Measurements from ENCODE around the gene TJAP1. TPM values are rescaled to one million over a fixed set of nuclear protein-coding genes. Genes with fewer than 3 reads are reported as not detected.
A peak's percentile ranks its signal among the peaks of the same experiment; 100 is the strongest.

The TJAP1 gene
- total RNA-seq, 1 experiment from 2014 or later: 78.9 TPM

GRCh38 chr6:43506667-43507471, 29.5 kb downstream of the TJAP1 start:
- Mint-ChIP-seq H3K4me3 (ENCODE audit: unreplicated experiment) (no peak overlapping the region), H3K4me1 (ENCODE audit: insufficient read depth, unreplicated experiment) (peaks cover 11% of the 10 kb centered on the region), H3K9me3 (ENCODE audit: unreplicated experiment) (no peaks in the 10 kb centered on the region), H3K27ac (ENCODE audit: low read depth, unreplicated experiment) (no peak overlapping the region), H3K27me3 (ENCODE audit: insufficient read depth, unreplicated experiment) (no peaks in the 10 kb centered on the region), H3K36me3 (ENCODE audit: insufficient read depth, unreplicated experiment) (peaks cover 50% of the 10 kb centered on the region)
- intact Hi-C loops (cut with micrococcal nuclease): loop anchor here (1.0 kb wide), 3 partner anchors 53 to 244 kb away; no protein-coding TSS in a partner anchor
- peak; percentile 94 for TF ChIP-seq CTCF (IDR thresholded peaks at IDR 0.05; ENCODE audit: unreplicated experiment)
- DNase-seq (ENCODE audit: unreplicated experiment): peak; percentile 80
- ChIA-PET POLR2A (interaction anchor here (0.6 to 3.3 kb wide), 18 partner anchors 9 to 277 kb away, joined by 3 to 29 read pairs (median 4); partner anchors contain the start of genes DLK2, DNPH1, POLR1C and TJAP1), CTCF (interaction anchor here (0.6 to 6.4 kb wide), 48 partner anchors 9 to 918 kb away, joined by 3 to 93 read pairs (median 5); partner anchors contain the start of genes DLK2 and POLR1C)
- BruUV-seq (replicated peaks): no TSS peak

- TF ChIP-seq CTCF (IDR thresholded peaks at IDR 0.05; ENCODE audit: unreplicated experiment): no peak
- no peak overlapping the region for H3K27ac Mint-ChIP-seq (ENCODE audit: low read depth, unreplicated experiment)
- intact Hi-C loops (cut with micrococcal nuclease): no loop called here
- ChIA-PET CTCF (interaction anchor here (0.5 to 6.4 kb wide), 9 partner anchors 7 to 509 kb away, joined by 3 to 93 read pairs (median 7); partner anchors contain the start of gene DLK2), POLR2A (interaction anchor here (0.6 to 3.3 kb wide), 7 partner anchors 13 to 279 kb away, joined by 3 to 29 read pairs (median 13); partner anchors contain the start of genes DLK2 and DNPH1)
- BruUV-seq (replicated peaks): no TSS peak
- peak overlapping the region; percentile 63 for H3K4me3 Mint-ChIP-seq (ENCODE audit: unreplicated experiment)
- no peaks in the 10 kb centered on the region for H3K9me3 Mint-ChIP-seq (ENCODE audit: unreplicated experiment)
- no peak for DNase-seq (ENCODE audit: unreplicated experiment)
- no peaks in the 10 kb centered on the region for H3K27me3 Mint-ChIP-seq (ENCODE audit: insufficient read depth, unreplicated experiment)
- peaks cover 46% of the 10 kb centered on the region for H3K36me3 Mint-ChIP-seq (ENCODE audit: insufficient read depth, unreplicated experiment)
- H3K4me1 Mint-ChIP-seq (ENCODE audit: insufficient read depth, unreplicated experiment): peaks cover 11% of the 10 kb centered on the region
These were observed 31.2 kb downstream of the TJAP1 start for GRCh38 chr6:43508481-43509141.

GRCh38 chr6:43509142-43509983, 32.0 kb downstream of the TJAP1 start:
- no peak for DNase-seq (ENCODE audit: unreplicated experiment)
- BruUV-seq (replicated peaks): no TSS peak
- Mint-ChIP-seq H3K4me3 (ENCODE audit: unreplicated experiment) (peak overlapping the region; percentile 63), H3K4me1 (ENCODE audit: insufficient read depth, unreplicated experiment) (peaks cover 11% of the 10 kb centered on the region), H3K27ac (ENCODE audit: low read depth, unreplicated experiment) (no peak overlapping the region), H3K9me3 (ENCODE audit: unreplicated experiment) (no peaks in the 10 kb centered on the region), H3K36me3 (ENCODE audit: insufficient read depth, unreplicated experiment) (peaks cover 47% of the 10 kb centered on the region), H3K27me3 (ENCODE audit: insufficient read depth, unreplicated experiment) (no peaks in the 10 kb centered on the region)
- ChIA-PET POLR2A (interaction anchor here (0.7 to 1.9 kb wide), 9 partner anchors 7 to 140 kb away, joined by 3 to 16 read pairs (median 4); partner anchors contain the start of genes DLK2, POLH, XPO5 and ZNF318), CTCF (interaction anchor here (0.5 to 4.5 kb wide), 9 partner anchors 7 to 636 kb away, joined by 3 to 47 read pairs (median 3); partner anchors contain the start of genes DLK2 and ZNF318)
- no peak for TF ChIP-seq CTCF (IDR thresholded peaks at IDR 0.05; ENCODE audit: unreplicated experiment)
- intact Hi-C loops (cut with micrococcal nuclease): no loop called here
